Heart left ventricle (tissue), 16 donors: ENCODE data around the gene CCNYL1. TPM values are rescaled to one million over a fixed set of nuclear protein-coding genes. Genes with fewer than 3 reads are reported as not detected.

Experiments used
- ATAC-seq, 4 donors: fragments of 200-7000 bp; cut with Tn5 transposase; one replicate each; pipeline ENCODE4 v1.9.1; 2020 to 2022; ENCODE audit warnings: moderate library complexity in 4 of 4, mild to moderate bottlenecking in 3 of 4, moderate number of reproducible peaks in 1 of 4
- DNase-seq, 5 donors: peaks; one replicate each; pipeline ENCODE4 v3.0.0-alpha.2; 2020
- H3K27ac ChIP-seq, 12 donors: fragments of 200-600 bp; sonication (generic) in 4 of 12; one replicate each; pipeline versions ENCODE4 v1.5.0 to v1.8.0; 2016 to 2022; ENCODE audit warnings: mild to moderate bottlenecking in 2 of 12
- H3K27me3 ChIP-seq, 9 donors: fragments of 200-600 bp; sonication (generic) in 2 of 9; one replicate each; pipeline versions ENCODE4 v1.5.1 to v1.8.0; 2016 to 2022; ENCODE audit warnings: mild to moderate bottlenecking in 3 of 9
- H3K36me3 ChIP-seq, 9 donors: fragments of 200-600 bp; sonication (generic) in 2 of 9; one replicate each; pipeline versions ENCODE4 v1.5.0 to v1.8.0; 2018 to 2022; ENCODE audit warnings: mild to moderate bottlenecking in 2 of 9
- H3K4me1 ChIP-seq, 12 donors: fragments of 200-600 bp; sonication (generic) in 4 of 12; one replicate each; pipeline versions ENCODE4 v1.5.0 to v1.8.0; 2016 to 2022; ENCODE audit warnings: mild to moderate bottlenecking in 3 of 12
- H3K4me3 ChIP-seq, 12 donors: fragments of 200-600 bp; sonication (generic) in 4 of 12; one replicate each; pipeline versions ENCODE4 v1.5.0 to v1.8.0; 2017 to 2022; ENCODE audit warnings: mild to moderate bottlenecking in 9 of 12, moderate library complexity in 4 of 12
- H3K9me3 ChIP-seq, 12 donors: fragments of 200-600 bp; sonication (generic) in 4 of 12; one replicate each; pipeline versions ENCODE4 v1.5.0 to v1.8.0; 2016 to 2022; ENCODE audit warnings: mild to moderate bottlenecking in 1 of 12
- CTCF ChIP-seq, 12 donors: fragments of 200-600 bp; sonication (generic) in 4 of 12; IDR thresholded peaks; one replicate each; pipeline versions ENCODE4 v1.5.0 to v1.8.0; 2018 to 2022; ENCODE audit warnings: antibody characterized with exemption in 12 of 12, mild to moderate bottlenecking in 5 of 12
- POLR2A ChIP-seq, 2 donors: fragments of 450-650 bp; IDR thresholded peaks; one replicate each; pipeline ENCODE4 v1.6.1; 2017; ENCODE audit warnings: antibody characterized with exemption in 2 of 2, mild to moderate bottlenecking in 2 of 2, moderate library complexity in 2 of 2
- WGBS, 4 donors: extraction: QIAGEN DNeasy Blood & Tissue Kit in 2 of 4; methylation state at CpG; one replicate each; pipeline versions ENCODE4 v1.1.5 to v1.1.7; 2013 to 2018; 5-methylcytosine and 5-hydroxymethylcytosine counted together
- intact Hi-C, 10 donors: fragments of 100-400 bp; cut with DNase I; formaldehyde crosslinking; loops; one replicate each; pipeline versions ENCODE4 v1.11.1 to v1.14.2; 2022
- polyA plus RNA-seq, 2 donors: library from polyadenylated mRNA; stranded (reverse); fragments of 200-250 nt; gene quantifications; one replicate each; pipeline ENCODE4 v1.2.3, GENCODE V29; 2013
- total RNA-seq, 9 donors: library from RNA; depleted of rRNA in 2 of 9; stranded (reverse); fragments of >200 nt in 2 of 9; fragmentation: NEBNext Ultra II Directional in 3 of 9; extraction: Animal tissue kit (Norgen Biotek cat#: 25700) in 3 of 9; gene quantifications; one replicate each; pipeline versions ENCODE4 v1.1.0 to v1.2.4, GENCODE V29; 2016 to 2023
- donor health status: ischemic (EF 13 %, LVEDD 7.1; RV severe dilation, severe dysfunction).
- donor health status: healthy with polysubstance abuse.
- donor health status: DM: no; HTN: yes; CAD: no.
- donor health status: DM: no; HTN: no; CAD: no.
- donor health status: ischemic (EF 25% LVEDD 6.9; RV normal size, moderate dysfunction).
- donor health status: ischemic (EF 25% LVEDD 5.7; RV mildly dilated, moderate dysfunction).
- donor health status: healthy.
- donor health status: DM: yes; HTN: yes; CAD: no.
- donor health status: ischemic (EF 35%, LVEDD 5.7; RV mildly dilated, moderate dysfunction).
- donor health status: nonischemic (EF 11% LVEDD 7.7; RV severe dilation, severe dysfunction).
- donor health status: DM: yes; HTN: yes; CAD: no.
- donor health status: PGD.
- donor health status: ischemic (EF 29% LVEDD 5.4; RV normal size, mild dysfunction).
- donor health status: nonischemic (EF 23%, LVEDD 6.1; RV moderate dilation, normal function).

CCNYL1 gene
- total and polyA plus RNA-seq, 11 donors, result 3.9 to 17.5 (median 10.9) TPM

DNA sequence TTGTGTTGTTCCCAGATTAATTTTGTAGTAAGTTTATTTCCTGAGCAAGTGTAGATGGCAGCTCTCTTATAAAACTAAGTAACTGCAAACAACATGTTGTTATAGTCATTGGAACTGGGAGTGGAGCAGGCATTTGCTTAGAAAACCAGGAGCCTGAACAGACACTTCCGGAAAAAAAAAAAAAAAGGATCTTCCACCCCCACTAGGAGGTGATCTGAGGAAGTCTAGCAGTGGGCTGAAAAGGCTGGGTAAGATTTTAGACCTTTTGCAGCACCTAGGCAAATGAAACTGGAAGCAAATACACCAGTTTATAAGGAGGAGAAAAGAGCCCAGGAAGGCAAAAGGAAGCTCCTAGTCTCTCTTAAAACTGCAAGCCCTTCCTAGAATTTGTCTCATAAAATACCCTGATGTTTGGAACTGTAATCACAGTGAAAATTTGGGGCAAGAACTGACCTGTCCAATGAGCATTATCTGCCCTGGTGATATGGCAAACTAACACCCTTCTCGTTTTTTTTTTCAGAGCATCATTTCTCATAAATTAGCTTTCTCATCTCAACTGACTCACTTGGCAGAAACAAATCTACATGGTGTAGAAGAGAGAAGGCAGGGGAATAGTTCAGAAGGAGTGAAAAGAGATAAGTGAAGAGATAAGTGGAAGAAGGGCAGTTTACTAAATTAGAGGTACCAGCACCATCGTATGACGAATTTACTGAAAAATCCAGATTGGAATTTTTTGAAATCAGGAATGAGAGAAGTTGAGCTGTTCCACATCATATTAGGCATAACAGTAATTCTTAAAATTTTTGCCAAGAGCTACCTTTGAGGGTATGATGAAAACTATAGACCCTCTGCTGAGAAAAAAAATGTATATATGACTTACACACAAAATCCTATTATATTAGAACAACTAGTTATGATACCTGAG, 4.2 kb upstream of the CCNYL1 start:
- DNase-seq (no peak), ATAC-seq (no peak)
- WGBS, 4 donors, result 49 to 70% (median 57%) methylated on average over 4 of the region's 4 CpGs
- TF ChIP-seq CTCF (IDR thresholded peaks at IDR 0.05) (no peak), POLR2A (IDR thresholded peaks at IDR 0.05) (no peak)
- no peak overlapping the region for H3K4me3 ChIP-seq
- H3K27ac ChIP-seq, result no peak overlapping the region
- no peaks in the 10 kb centered on the region for H3K36me3 ChIP-seq
- H3K4me1 ChIP-seq, result peaks cover 0 to 13% (median 6%) of the 10 kb centered on the region in 12 donors
- no peaks in the 10 kb centered on the region for H3K27me3 ChIP-seq
- intact Hi-C loops, result loop anchor here in 1 of 10 donors (10.0 kb wide), 1 partner anchor 192 kb away; no protein-coding TSS in a partner anchor
- H3K9me3 ChIP-seq, result no peaks in the 10 kb centered on the region

- no peak for TF ChIP-seq POLR2A (IDR thresholded peaks at IDR 0.05)
- no peak for TF ChIP-seq CTCF (IDR thresholded peaks at IDR 0.05)
- ATAC-seq (peak in 3 of 4 donors; percentile 23 to 36 (median 24)), DNase-seq (peak; percentile 61 to 82 (median 69))
- peaks cover 0 to 26% (median 13%) of the 10 kb centered on the region in 12 donors for H3K4me1 ChIP-seq
- intact Hi-C loops, result loop anchor here (1.0 to 10.0 kb wide), 7 partner anchors 85 to 947 kb away; partner anchors contain the start of genes METTL21A (in 10 of the 10), CREB1 (in 4 of the 10), FASTKD2 (in 1 of the 10) and MDH1B (in 1 of the 10)
- no peaks in the 10 kb centered on the region for H3K27me3 ChIP-seq
- no peaks in the 10 kb centered on the region for H3K9me3 ChIP-seq
- 0 to 1% (median 0%) methylated on average over 41 to 67 of the region's 67 CpGs for WGBS, 4 donors
- H3K4me3 ChIP-seq, result peak overlapping the region; percentile 72 to 97 (median 90)
- no peaks in the 10 kb centered on the region for H3K36me3 ChIP-seq
- peak overlapping the region; percentile 79 to 95 (median 90) for H3K27ac ChIP-seq
These were observed 500 bp downstream of the CCNYL1 start for GRCh38 chr2:207711750-207712530.

DNA sequence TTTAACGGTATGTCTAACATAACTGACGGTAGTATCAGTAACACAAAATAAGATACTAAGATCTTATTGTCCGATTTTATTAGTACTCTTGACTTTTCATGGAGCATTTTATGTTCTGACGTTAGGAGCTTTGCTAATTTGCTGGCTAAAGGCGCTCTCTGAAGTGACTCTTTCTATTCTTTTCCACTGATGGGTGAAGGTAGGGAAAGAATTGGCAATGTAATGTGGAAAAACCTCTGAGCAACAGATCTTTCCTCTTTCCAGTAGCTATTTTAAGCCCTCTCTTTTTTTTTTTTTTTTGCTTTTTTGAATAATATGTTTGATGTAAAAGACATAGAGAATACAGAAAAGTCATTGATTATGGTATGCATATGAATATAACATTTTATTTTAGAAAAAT, 4.6 kb downstream of the CCNYL1 start:
- intact Hi-C loops, result loop anchor here in 5 of 10 donors (10.0 kb wide), 3 partner anchors 91 to 951 kb away; partner anchors contain the start of genes CREB1 (in 3 of the 5), METTL21A (in 3 of the 5), FASTKD2 (in 1 of the 5) and MDH1B (in 1 of the 5)
- Histone ChIP-seq H3K9me3 (no peaks in the 10 kb centered on the region), H3K36me3 (peaks cover 0 to 4% (median 0%) of the 10 kb centered on the region in 9 donors), H3K4me3 (no peak overlapping the region), H3K4me1 (peaks cover 0 to 18% (median 9%) of the 10 kb centered on the region in 12 donors), H3K27ac (no peak overlapping the region), H3K27me3 (no peaks in the 10 kb centered on the region)
- ATAC-seq (no peak), DNase-seq (no peak)
- TF ChIP-seq CTCF (IDR thresholded peaks at IDR 0.05) (no peak), POLR2A (IDR thresholded peaks at IDR 0.05) (no peak)
- WGBS, 4 donors, result 85 to 94% (median 89%) methylated on average over 5 of the region's 5 CpGs
